CD4-positive, alpha-beta T cell treated with Interleukin-1 beta for 1 hour (primary cell): ENCODE measurements around the gene AGFG1.
A peak's percentile ranks its signal among the peaks of the same experiment; 100 is the strongest.

Source experiments
- DNase-seq, 2 donors: peaks; one replicate each; pipeline ENCODE4 v3.0.0-alpha.2; 2020 to 2022

Gene AGFG1

DNA sequence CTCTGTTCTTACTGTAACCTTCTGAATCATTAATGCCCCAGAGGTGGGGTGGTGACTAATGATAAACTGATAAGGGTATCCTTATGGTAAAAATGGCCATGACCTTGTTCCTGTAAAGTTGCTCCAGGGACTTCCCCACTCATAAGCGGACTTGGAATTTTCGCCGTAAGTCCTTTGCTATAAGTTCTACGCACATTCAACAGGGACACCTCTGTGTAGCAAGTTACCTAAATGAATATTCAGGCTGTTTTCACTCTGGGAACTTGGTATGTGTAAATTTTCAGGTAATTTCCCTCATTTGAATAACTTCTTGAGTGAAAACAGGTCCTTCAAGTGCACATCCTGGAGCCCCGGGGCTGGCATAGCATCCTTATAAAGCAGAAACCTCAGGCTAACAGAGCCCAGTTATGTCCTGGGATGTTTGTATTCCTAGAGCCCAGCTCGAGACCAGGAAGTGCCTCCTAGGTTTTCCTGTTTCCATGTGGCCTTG is 9.4 kb upstream of the AGFG1 start:
- DNase-seq, result no peak

DNA sequence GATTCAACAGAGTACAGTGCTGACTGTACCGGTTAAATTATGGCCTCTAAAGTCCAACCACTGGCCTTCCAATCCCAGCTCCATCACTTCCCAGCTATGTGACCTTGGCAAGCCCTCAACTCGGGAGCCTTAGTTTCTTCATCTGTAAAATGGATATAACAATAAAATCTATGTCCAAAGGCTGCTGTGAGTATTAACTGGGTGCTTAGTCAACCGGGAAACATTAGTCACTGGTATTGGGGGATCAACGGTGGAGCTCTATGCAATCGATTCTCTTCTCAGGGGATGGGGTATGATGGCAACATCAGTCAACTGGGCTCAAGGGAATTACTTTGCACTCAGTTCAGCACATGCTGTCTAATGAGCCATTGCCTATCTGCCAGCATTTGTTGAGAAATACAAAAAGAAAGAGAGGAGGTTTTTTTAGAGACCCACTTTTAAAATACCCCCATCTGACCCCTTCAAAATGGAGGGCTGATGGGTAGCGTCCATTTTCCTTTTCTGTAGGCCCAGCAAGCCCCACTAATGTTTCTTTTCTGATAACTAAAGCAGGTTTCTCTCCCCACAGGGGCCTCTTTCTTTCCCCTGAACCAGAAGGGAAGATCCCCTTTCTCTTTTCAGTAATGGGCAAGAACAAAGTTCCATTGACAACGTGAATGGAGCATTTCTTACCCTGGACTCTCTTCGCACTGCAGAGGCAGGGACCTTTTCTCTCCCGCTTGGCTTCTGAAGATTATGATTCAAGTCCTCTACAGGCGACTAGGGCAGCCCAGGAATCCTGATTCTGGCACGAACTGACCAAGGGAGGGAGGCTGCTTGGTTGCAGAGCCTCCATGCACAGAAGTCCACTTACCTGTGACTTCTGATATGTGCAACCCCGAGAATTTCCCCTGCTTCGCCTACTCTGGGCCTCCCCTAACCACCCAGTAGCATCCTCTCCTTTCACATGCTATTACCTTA is 8.7 kb upstream of the AGFG1 start:
- DNase-seq, result no peak

DNA sequence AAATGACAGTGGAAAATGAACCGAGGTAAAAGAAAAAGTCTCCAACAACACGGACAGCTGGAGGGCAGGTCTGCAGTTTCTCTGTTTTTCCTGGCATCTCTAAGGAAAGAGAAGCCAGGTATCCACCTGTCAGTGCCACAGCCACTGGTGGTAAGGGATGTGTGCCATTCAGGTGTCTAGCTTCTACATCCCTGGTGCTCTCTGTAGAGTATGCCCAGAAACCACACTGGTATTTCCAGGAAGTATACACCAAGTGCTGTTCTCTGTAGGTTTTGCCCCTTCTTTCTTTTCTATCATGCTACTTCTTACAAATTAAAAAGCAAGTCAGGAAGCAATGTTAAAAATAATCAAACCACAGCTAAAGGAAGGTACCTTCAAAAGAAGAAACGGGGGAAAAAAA is 7.6 kb upstream of the AGFG1 start:
- DNase-seq, result peak in 1 of 2 donors; percentile 25

DNA sequence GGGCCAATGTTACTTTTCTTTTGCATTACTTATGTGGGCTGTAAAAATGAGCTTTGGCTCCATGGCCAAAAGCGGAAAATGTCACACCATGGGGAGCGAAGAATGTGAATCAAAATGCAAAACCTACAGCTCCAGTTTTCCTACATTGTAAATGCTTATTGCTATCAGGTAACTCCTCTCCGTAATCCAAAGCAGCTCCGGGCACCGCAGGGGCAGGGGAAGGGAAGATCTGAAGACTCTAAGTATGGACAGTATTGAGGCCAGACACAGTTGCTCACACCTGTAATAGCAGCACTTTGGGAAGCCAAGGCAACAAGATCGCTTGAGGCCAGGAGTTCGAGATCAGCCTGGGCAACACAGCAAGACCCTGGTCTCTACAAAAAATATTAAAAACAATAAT is 7.1 kb upstream of the AGFG1 start:
- DNase-seq, result no peak

DNA sequence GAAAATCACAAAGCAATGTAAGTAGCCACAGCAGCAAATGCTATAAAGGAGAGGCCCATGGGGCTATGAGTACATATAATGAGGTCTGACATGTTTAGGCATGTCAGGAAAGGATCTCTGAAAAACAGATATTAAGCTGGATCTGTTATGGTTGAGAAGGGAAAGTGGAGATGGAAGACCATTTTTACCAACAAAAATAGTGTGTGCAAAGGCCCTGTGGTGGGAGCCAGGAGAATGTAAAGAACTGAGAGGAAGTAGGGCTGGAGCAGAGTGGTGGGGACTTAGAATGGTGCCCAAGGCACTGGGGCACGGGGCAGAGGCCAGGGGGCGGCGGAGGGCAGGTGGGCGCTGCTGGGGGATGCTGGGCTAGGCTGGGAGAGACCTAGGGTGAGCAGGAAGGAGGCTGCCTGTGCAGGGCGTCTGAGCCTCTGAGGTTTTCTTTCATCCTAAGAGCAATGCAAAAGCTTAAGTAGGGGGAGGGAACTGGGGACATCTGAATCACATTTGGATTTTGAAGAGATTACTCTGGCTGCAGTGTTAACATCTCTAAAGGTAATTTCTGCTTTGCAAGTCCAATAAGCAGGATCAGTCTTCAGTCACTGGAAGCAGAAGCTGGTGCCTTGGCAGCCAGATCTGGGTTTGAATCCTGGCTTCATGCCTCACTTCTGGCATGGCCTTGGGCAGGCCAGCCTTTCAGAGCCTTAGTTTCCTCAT is 4.9 kb upstream of the AGFG1 start:
- no peak for DNase-seq

DNA sequence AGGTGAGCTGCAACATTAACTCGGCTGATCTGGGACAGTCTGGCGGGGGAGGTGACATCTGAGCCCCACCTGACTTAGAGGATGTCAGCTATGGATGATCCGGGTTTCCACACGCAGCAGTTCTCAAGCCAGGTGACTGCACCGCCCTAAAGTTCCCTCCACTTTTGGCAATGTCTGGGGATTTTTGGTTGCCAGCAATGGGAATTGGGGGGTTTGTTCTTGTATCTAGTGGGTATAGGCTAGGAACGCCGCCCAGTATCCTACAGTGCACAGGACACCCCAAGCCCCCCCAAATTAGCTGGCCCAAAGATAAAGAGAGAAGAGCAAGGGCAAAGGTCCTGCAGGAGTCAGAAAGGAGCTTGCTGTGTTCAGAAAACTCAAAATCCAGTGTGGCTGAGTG is 544 bp upstream of the AGFG1 start:
- no peak for DNase-seq

DNA sequence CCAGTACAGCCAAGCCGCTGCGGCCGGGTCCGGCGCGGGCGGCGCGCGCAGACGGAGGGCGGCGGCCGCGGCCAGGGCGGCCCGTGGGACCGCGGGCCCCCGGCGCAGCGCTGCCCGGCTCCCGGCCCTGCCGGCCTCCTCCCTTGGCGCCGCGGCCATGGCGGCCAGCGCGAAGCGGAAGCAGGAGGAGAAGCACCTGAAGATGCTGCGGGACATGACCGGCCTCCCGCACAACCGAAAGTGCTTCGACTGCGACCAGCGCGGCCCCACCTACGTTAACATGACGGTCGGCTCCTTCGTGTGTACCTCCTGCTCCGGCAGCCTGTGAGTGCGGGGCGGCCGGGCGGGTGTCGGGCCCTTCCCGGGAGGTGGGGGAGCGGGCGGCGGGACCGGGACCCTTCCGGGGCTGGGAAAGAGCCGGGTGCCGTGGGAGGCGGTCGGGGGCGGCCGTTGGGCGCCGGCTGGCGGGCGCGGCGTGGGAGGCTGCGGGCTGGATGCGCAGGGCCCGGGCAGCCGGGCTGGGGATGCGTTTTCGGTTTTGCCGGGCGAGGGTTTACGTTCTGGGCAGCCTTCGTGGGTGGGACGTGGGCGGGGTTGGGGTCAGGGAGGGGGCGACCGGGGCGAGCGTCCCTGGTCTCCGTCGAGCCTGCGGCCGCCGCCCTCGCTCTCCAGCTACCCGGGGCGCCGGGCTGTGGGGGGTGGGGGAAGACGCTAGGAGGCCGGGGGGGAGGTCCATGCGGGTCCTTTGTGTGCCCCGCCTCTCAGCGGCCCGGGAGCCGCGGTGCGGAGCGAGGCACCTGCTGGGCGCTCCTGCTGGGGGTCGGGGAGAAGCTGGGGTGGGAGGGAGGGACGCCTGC is 537 bp downstream of the AGFG1 start:
- DNase-seq, result peak; percentile 45 to 50

DNA sequence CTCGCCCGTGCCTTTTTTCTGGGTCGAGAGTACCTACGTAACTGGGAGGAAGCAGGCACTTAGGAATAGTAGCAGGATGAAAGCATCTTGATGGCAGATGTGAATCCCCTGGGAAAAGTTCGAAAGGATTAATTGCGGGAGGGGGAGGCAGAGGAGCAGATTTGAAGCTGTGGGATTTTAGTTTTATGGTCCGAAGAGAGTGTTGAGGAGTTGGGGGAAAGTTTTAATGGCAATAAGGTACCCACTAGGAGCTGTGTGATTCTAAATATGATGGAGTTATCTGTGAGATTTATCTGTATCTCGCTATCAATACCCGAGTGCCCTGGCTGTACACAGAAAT is 1.1 kb downstream of the AGFG1 start:
- no peak for DNase-seq

DNA sequence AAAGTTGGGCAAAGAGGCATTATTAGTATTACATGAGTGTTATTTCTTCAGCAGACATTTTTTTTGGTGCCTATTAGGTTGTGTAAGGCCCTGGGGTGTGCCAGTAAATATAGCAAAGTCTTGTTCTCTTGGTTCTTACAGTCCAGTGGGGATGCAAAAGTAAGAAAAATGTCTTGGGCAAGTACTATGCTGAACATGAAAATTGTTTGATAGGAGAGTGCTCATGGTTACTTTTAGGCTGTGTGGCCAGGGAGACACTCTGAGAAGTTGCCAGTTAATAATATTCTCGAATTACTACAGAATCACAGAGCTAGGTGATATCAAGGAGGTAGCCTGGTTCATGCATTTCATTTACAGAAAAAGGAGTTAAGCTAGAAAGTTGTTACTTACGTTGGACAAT is 1.9 kb downstream of the AGFG1 start:
- DNase-seq, result no peak

DNA sequence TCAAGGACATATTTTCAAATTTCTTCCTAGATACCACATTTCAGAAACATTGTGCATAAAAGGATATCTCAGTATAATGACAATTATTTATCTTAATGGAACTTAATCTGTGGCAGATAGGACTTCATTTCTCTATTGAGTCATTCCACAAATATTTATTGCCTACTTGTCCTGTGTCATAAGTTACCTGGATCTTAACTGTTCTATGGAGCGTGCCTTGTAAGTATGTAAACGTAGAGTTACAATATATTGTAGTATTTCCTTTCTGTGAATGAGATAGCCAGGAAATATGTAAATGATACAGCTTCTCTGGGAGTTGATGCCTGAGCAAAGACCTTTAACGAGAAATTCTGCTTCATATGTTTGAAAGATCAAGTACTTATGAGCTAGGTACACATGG is 2.5 kb downstream of the AGFG1 start:
- DNase-seq, result no peak

DNA sequence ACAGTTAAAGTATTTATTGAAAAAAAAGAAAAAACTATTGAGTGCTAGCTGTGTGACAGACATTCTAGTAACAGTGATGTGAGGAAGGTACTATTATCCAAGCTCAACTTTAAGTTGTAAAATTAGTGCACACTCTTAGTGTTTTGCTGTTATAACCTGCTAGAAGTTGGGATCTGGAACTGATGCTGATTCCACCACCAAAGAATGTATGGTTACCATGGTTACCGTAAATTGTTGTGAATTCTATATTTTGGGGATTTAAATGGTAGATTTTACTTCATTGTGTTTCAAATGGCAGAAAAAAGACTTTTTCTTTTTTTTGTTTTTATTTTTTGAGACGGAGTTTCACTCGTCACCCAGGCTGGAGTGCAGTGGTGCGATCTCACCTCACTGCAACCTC is 5.3 kb downstream of the AGFG1 start:
- no peak for DNase-seq

DNA sequence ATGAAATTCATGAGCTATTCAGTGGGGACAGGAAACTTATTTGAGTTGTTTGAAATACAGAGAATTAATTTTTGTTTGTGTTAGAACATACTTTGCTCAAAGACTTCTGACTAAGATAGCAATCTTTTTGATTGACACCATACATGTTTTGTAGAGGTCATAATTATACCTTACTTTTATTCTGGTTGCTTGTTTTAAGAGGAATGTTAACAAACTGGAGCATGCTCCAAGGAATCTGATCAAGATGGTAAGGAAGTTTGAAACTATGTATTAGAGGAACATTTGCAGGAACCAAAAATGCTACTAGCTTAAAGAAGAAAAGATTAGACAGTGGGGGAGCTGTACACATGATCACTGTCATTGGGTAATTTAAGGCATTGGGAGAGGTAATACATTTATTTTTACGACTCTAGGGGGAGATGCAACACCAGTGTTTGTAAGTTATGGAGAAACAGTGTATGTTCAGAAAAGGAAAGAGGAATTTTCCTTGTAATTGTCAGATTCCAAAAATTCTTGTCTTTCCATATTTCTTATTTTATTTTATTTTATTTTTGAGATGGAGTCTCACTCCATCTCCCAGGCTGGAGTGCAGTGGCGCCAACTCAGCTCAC is 8.0 kb downstream of the AGFG1 start:
- no peak for DNase-seq

DNA sequence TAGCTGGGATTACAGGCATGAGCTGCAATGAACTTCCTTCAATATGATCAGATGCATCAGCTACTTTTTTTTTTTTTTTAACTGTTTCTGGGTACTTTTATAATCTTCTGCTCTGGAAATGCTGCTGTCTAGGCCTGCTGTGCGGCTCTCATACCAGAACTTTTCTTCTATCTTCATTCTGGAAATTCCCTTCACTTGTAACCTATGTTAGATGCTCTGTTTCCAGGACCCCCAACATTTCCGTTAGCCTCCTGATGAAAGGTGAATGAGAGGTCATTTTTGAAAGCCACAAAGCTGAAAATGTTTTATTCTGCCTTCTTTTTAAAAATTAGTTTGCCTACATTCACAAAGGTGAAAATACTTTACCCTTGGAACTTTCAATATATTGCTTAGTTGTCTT is 8.6 kb downstream of the AGFG1 start:
- no peak for DNase-seq

DNA sequence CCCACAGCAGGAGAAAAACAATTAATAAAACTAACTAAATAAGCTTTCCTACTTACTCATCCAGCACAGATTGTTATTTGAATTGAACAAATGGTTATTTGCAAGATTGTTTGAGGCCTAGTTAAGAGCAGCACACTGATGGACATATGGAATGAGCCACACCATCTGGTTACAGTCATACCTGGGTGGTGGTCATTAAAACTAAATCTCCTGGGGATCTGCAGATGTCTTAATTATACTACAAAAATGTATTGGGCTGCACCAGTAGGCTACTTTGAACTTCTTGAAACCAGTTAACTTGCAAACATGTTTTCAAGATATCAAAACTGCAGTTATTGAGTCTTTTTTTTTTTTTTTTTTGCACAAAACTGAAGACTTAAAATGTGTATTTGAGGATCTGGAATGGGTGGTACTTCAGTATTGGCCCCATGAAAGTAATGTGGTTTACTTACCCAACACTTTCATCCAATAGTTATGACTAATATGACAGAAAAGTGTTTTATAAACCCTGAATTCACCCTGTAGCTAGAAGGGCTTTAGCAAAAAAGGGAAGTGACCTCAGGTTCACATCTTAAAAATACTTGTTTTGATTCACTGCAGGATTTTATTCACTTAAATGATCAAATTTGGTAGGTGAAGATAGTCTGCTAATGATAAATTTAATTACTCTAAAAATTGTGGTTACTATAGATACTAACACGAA is 10.8 kb downstream of the AGFG1 start:
- DNase-seq, result no peak

DNA sequence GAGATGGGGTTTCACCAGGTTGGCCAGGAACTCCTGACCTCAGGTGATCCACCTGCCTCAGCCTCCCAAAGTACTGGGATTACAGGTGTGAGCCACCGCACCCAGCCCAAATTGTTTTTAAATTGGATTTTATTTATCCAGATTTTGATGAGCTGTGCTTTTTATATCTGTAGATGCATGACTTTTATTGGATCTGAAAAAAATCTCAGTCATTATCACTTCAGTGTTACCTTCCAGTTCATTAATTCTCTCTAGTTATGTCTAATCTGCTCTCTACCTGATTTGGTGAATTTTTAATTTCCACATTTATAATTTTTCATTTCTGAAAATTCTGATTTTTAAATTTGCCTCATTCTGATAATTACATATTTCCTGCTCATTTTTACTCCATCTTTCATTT is 13.5 kb downstream of the AGFG1 start:
- DNase-seq, result no peak

DNA sequence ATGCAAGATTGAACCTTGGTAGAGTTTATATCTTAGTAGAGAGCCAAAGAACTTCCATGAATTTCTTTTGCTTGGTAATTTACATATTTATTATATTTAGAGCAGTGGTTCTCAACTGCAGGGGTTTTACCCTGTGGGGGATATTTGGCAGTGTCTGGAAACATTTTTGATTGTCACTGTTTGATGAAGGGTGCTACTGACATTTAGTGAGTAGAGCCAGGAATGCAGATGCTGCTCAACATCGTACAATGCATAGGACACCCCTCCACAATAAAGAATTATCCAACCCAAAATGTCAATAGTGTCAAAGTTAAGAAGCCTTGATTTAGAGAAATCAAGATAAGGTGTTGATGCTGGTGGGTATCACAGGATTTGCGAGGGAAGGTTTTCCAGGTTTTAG is 14.7 kb downstream of the AGFG1 start:
- no peak for DNase-seq

DNA sequence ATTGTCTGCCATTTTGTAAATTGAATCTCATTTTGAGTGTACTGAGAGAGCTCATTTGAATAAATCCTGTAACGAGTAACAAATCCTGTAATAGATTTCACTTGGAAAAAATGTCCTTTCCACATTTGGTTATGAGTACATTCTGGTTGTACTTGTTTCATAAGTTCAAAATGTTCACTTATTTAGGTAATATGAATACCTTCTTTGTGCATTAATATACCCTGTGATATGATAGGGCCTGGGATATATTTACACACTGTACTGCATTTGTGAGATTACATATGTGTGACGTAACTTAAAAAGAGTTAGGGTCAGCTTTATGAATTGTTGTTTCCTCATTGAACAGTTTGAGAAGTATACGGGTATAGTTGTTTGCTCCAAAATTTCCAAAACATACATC is 16.1 kb downstream of the AGFG1 start:
- no peak for DNase-seq

DNA sequence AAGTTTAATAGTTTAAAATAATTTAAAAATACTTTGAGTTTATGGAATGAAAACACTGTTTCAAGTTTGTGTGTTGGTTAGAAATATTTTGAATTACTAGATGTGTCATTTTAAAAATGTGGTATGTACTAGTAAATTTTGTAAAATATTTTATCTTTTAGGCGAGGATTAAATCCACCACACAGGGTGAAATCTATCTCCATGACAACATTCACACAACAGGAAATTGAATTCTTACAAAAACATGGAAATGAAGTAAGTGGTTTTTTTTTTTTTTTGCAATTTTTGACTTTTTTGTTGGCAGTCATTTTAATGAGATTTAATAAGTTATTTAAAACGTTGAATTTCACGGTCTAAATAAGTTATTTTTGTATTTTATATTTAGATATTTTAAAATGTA is 19.4 kb downstream of the AGFG1 start:
- no peak for DNase-seq

DNA sequence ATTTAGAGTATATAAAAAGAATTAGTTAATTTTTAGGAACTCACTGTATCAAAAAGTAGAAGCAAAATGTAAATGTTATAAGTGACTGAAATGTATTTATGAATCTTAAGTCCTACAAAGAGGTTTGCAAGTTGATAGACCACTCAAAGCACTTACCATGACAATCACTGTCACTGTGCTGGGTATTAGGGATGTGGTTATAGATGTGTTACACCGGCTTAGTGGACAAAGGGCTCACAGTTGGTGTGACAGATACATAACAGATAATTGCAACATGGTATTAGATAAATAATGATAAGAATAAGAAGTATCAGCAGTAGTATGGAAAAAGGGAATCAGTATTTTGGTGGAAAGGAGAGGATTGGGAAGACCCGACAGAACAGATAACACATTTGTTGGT is 21.6 kb downstream of the AGFG1 start:
- no peak for DNase-seq

DNA sequence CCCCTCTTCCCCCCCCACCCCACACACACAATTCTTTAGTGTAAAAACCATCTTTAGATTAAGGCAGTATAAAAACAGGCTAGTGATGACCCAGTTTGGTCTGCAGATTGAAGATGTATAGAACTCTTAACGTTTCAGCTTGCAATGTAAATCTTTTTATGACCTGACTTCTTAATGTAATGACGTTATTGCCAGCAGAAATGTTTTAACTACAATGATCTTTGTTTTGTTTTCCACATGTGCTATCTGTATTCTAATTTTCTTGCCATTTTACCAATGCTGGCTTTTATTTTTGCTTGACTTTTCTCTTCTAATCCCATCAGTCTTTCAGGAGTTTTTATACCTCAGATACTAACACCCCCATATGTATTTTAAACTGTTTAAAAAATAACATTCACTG is 25.2 kb downstream of the AGFG1 start:
- DNase-seq, result no peak

DNA sequence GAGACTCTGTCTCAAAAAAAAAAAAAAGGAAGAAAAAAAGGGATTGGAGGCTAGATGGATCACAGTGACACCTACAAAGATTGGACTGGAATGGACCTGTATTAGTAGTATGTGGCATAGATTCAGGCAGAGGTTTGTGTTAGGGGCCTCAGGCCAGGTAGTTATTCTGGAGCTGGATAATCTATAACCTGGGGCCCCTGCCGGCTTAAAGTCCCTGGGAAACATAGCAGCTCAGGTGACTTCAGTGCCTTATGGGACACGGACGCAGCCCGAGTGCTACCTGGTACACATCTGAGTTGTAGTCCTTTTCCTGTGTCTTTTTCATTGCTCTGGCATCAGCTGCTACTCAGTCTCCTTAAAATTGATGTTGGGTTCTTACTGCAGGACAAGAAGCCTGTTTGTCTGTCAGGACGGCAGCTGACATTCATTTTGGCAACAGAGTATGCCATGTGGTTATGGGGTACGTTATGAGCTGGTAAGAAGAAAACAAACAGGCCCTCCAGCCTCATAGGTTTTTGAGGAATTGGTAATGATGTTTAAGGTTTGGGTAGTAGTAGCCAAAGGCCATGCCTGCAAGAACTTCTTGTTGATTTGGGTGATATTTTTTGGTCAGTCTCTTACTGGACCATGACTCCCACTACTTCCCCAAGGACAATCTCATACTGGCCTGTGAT is 27.8 kb downstream of the AGFG1 start:
- no peak for DNase-seq

DNA sequence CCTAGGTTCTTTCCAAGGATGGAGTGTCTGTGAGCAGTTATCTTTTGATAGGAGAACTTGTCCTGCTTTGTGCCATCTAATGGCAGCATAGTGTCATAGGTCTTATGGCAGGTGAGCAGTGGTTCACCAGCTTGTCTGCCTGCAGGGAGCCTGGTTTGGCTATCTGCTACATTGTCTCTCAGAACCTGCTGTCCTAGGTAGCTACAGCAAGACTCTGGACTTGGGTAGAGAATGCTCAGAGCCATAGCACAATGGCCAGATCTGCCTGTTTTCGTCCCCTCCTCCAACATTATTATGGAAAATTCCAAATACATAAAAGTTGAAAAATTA is 28.3 kb downstream of the AGFG1 start:
- DNase-seq, result no peak
